ENCODE data around the gene PRKCE. TPM values are rescaled to one million over a fixed set of nuclear protein-coding genes. Genes with fewer than 3 reads are reported as not detected.

Gene PRKCE
- total and polyA plus RNA-seq, 2 donors (not counting 1 experiment from before 2014, with no cell fraction given) = 14.1 to 19.0 TPM

DNA sequence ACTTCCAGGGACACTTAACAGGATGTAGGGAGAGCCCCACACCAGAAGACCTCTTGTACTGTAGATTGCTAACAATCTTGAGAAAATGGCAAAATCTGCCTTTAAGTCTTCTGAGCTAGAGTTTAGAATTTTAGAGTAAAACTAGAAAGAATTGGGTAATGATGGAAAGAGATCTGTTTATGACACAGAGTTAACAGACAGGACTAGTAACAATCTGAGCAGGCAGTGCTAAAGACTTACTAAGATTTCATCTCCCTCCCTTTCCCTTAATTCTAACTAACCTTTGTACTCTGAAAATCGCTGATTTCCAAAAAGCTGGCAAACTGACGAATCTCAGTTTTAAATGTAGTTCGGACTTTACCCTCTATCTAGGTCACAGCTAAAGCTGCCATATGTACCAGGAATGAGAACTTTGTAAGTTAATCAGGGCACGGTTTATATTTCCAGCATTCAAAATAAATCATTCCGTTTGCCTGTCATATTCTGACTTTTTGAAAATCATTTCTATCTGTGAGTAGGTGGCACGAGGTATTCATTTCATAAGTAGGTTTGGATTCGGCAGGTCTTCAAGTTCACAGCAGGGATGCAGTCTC lies 389.2 kb downstream of the PRKCE start:
- Histone ChIP-seq H3K4me1 (ENCODE audit: control insufficient read depth, extremely low read depth, insufficient read depth, low read length) (no peaks in the 10 kb centered on the region), H3K9ac (ENCODE audit: insufficient read depth, low read length) (no peak overlapping the region), H3K4me2 (ENCODE audit: extremely low read depth, insufficient read depth, low read length) (no peak overlapping the region), H3K79me2 (ENCODE audit: control insufficient read depth, insufficient read depth, low read length) (no peaks in the 10 kb centered on the region), H4K20me1 (ENCODE audit: control insufficient read depth, extremely low read depth, insufficient read depth, low read length) (no peaks in the 10 kb centered on the region), H2AFZ (ENCODE audit: low read length) (no peak overlapping the region), H3K9me3 (ENCODE audit: control insufficient read depth, insufficient read depth, low read depth, low read length) (no peaks in the 10 kb centered on the region), H3K36me3 (ENCODE audit: control insufficient read depth, insufficient read depth, low read length) (no peaks in the 10 kb centered on the region), H3K4me3 (replicated peaks in 1 of 4; ENCODE audit: control extremely low read depth in 1 of 4, insufficient read depth in 1 of 4, low read depth in 3 of 4, low read length in 4 of 4) (no peak overlapping the region), H3K27me3 (ENCODE audit: control insufficient read depth, insufficient read depth, low read length) (no peaks in the 10 kb centered on the region), H3K27ac (ENCODE audit: insufficient read depth, low read length) (no peak overlapping the region)
- TF ChIP-seq, protein P1, sequence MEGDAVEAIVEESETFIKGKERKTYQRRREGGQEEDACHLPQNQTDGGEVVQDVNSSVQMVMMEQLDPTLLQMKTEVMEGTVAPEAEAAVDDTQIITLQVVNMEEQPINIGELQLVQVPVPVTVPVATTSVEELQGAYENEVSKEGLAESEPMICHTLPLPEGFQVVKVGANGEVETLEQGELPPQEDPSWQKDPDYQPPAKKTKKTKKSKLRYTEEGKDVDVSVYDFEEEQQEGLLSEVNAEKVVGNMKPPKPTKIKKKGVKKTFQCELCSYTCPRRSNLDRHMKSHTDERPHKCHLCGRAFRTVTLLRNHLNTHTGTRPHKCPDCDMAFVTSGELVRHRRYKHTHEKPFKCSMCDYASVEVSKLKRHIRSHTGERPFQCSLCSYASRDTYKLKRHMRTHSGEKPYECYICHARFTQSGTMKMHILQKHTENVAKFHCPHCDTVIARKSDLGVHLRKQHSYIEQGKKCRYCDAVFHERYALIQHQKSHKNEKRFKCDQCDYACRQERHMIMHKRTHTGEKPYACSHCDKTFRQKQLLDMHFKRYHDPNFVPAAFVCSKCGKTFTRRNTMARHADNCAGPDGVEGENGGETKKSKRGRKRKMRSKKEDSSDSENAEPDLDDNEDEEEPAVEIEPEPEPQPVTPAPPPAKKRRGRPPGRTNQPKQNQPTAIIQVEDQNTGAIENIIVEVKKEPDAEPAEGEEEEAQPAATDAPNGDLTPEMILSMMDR (conservative IDR thresholded peaks at IDR 0.05 in 1 of 2, IDR thresholded peaks at IDR 0.05 in 1 of 2; ENCODE audit: low read depth in 1 of 2, low read length in 2 of 2) = no peak
- no peak for TF ChIP-seq EZH2 (IDR thresholded peaks at IDR 0.05; ENCODE audit: low read length, missing control alignments)
- DNase-seq (ENCODE audit: low read depth in 2 of 2) = no peak

DNA sequence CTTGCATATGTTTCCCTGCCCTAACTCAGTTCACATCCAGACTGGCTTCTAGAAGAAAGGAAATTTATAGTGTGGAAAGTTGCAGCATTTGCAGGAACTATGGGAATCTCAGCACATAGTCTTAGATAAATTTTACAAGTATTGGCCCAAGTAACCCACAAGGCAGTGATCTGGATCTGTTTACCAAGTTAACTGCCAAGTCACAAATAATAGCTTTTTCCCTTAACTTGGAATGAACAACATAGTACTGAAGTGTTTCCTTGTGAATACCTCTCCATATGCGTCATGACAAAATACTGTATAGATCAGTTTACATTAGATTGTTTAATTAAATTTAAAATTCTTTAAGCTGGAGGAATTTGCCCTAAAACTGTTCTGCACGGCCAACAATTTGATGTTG lies 390.0 kb downstream of the PRKCE start:
- Histone ChIP-seq H3K4me1 (ENCODE audit: control insufficient read depth, extremely low read depth, insufficient read depth, low read length) (no peaks in the 10 kb centered on the region), H4K20me1 (ENCODE audit: control insufficient read depth, extremely low read depth, insufficient read depth, low read length) (no peaks in the 10 kb centered on the region), H3K27ac (ENCODE audit: insufficient read depth, low read length) (no peak overlapping the region), H3K79me2 (ENCODE audit: control insufficient read depth, insufficient read depth, low read length) (no peaks in the 10 kb centered on the region), H2AFZ (ENCODE audit: low read length) (no peak overlapping the region), H3K4me3 (replicated peaks in 1 of 4; ENCODE audit: control extremely low read depth in 1 of 4, insufficient read depth in 1 of 4, low read depth in 3 of 4, low read length in 4 of 4) (no peak overlapping the region), H3K4me2 (ENCODE audit: extremely low read depth, insufficient read depth, low read length) (no peak overlapping the region), H3K36me3 (ENCODE audit: control insufficient read depth, insufficient read depth, low read length) (no peaks in the 10 kb centered on the region), H3K9me3 (ENCODE audit: control insufficient read depth, insufficient read depth, low read depth, low read length) (no peaks in the 10 kb centered on the region), H3K27me3 (ENCODE audit: control insufficient read depth, insufficient read depth, low read length) (no peaks in the 10 kb centered on the region), H3K9ac (ENCODE audit: insufficient read depth, low read length) (no peak overlapping the region)
- TF ChIP-seq, protein P1 (conservative IDR thresholded peaks at IDR 0.05 in 1 of 2, IDR thresholded peaks at IDR 0.05 in 1 of 2; ENCODE audit: low read depth in 1 of 2, low read length in 2 of 2) = no peak
- no peak for TF ChIP-seq EZH2 (IDR thresholded peaks at IDR 0.05; ENCODE audit: low read length, missing control alignments)
- DNase-seq (ENCODE audit: low read depth in 2 of 2) = peak in 1 of 2 donors; percentile 16

DNA sequence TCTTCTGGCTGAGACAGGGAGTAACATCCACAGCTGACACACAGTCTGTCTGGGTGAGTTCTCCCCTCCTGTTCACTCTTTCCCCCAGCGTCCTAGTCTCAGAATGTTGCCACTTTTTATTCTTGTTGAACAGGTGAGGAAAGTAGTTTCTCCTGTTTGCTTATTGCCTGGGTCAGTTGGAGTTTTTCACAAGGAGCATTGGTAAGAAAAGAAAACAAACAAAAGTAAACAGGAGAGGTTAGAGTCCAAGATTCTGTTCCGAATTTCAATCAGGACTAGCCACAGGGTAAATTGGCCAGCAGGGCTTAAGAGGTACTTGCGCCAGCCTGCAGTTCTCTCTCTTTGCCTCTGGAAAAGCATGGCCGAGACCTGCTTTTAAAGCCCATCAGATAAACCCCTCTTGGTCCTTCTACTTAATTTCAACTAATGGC lies 390.7 kb downstream of the PRKCE start:
- H3K9me3 ChIP-seq (ENCODE audit: control insufficient read depth, insufficient read depth, low read depth, low read length) = no peaks in the 10 kb centered on the region
- no peak overlapping the region for H3K4me2 ChIP-seq (ENCODE audit: extremely low read depth, insufficient read depth, low read length)

More for the DNA sequence above, 390.7 kb downstream of the PRKCE start:
- H3K36me3 ChIP-seq (ENCODE audit: control insufficient read depth, insufficient read depth, low read length) = no peaks in the 10 kb centered on the region
- H3K4me3 ChIP-seq (replicated peaks in 1 of 4; ENCODE audit: control extremely low read depth in 1 of 4, insufficient read depth in 1 of 4, low read depth in 3 of 4, low read length in 4 of 4) = no peak overlapping the region
- TF ChIP-seq, protein P1 (conservative IDR thresholded peaks at IDR 0.05 in 1 of 2, IDR thresholded peaks at IDR 0.05 in 1 of 2; ENCODE audit: low read depth in 1 of 2, low read length in 2 of 2) = no peak
- TF ChIP-seq EZH2 (IDR thresholded peaks at IDR 0.05; ENCODE audit: low read length, missing control alignments) = no peak
- no peaks in the 10 kb centered on the region for H3K27me3 ChIP-seq (ENCODE audit: control insufficient read depth, insufficient read depth, low read length)
- no peak overlapping the region for H3K27ac ChIP-seq (ENCODE audit: insufficient read depth, low read length)
- no peaks in the 10 kb centered on the region for H3K4me1 ChIP-seq (ENCODE audit: control insufficient read depth, extremely low read depth, insufficient read depth, low read length)
- H4K20me1 ChIP-seq (ENCODE audit: control insufficient read depth, extremely low read depth, insufficient read depth, low read length) = no peaks in the 10 kb centered on the region
- H3K79me2 ChIP-seq (ENCODE audit: control insufficient read depth, insufficient read depth, low read length) = no peaks in the 10 kb centered on the region
- DNase-seq (ENCODE audit: low read depth in 2 of 2) = no peak
- no peak overlapping the region for H3K9ac ChIP-seq (ENCODE audit: insufficient read depth, low read length)
- no peak overlapping the region for H2AFZ ChIP-seq (ENCODE audit: low read length)

All from fibroblast of lung (primary cell).